CD4-positive, alpha-beta T cell treated with Interleukin-17A for 4 hours (primary cell): ENCODE results near the gene TBC1D3.
"Not testable (repeated sequence)": the region's sequence is repeated elsewhere in the genome, so short reads cannot be mapped to it uniquely, and the experiment has no call there.

Source experiments
- DNase-seq: peaks from one replicate; pipeline ENCODE4 v3.0.0-alpha.2; 2020; ENCODE audit warnings: mixed read lengths

Gene TBC1D3

DNA sequence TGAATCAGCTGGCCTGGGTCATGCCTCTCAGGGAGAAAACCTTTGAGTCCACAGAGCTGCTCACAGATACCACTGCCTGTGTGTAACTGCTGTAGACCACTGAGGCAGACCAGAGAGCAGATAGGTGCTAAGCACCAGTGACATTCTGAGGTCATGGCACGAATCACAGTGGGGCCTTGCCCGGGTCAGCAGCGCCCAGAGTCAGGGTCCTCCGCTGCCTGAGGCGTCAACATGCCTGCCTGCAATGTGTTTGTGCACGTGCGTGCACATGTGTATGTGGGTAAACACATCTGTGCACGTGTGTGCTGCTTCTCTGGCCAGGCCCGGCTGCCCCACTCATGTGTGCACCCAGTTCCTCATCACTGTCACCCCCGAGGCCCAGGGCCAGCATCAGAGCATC lies at the start of gene TBC1D3:
TSS of gene TBC1D3 (minus strand) at position 101 of the 400 bp plus-strand sequence. CDS start 1,526 bp downstream, outside the sequence.
- DNase-seq: not testable (repeated sequence)

DNA sequence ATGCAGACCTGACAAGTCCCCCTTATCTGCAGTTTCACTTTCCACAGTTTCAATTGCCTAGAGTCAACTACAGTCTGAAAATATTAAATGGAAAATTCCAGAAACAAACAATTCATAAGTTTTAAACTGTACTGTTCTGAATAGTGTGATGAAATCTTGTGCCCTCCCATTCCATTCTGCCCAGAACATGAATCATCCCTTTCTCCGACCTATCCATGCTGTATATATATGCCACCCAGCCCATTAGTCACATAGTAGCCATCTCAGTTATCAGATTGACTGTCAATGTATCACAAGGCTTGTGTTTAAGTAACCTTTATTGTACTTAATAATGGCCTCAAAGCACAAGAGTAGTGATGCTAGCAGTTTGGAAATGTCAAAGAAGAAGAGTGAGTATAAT lies 40.4 kb upstream of the TBC1D3 start:
- not testable (repeated sequence) for DNase-seq

DNA sequence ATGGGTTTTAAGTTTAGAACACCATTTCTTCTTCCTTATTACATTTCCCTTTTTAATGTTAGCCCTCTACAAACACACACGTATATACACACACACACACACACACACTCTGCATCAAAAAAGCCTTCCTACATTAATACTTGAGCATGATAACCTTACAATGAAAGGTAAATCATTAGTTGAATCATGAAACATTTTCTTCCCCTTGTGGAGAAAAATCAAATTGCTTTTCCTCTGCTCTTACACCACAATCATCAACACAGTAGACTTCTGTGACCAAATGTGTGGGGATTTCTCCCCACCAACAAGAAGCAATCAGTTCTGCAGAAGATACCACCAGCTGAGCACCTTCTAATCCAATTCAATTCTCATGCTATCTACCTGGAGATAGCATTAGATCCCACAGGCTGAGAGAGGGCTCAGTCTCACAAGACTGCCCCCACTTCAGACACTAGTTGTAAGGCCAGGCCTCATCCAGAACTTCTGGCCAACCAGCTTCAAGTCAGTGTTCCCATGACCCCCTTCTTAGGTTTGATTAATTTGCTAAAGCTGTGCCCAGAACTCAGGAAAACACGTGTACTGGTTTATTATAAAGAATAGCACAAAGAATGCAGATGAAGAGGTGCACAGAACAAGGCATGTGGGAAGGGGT lies 33.6 kb upstream of the TBC1D3 start:
- not testable (repeated sequence) for DNase-seq

DNA sequence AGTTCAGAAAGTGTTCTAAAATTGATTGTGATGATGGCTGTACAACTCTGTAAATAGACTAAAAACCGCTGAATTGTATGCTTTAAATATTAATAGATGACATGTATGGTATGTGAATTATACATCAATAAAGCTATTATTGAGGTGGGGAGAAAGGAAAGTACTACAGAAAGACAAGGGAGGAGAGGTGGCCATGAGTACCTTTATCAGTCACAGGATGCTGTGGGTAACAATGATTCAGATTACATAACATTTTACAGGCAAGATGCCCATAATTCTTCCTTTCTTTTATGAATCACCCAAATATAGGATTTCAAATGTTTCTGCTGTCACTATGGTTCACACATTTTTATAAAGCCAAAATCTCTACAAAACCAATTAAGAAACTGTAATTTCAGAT lies 28.5 kb upstream of the TBC1D3 start:
- DNase-seq: not testable (repeated sequence)

DNA sequence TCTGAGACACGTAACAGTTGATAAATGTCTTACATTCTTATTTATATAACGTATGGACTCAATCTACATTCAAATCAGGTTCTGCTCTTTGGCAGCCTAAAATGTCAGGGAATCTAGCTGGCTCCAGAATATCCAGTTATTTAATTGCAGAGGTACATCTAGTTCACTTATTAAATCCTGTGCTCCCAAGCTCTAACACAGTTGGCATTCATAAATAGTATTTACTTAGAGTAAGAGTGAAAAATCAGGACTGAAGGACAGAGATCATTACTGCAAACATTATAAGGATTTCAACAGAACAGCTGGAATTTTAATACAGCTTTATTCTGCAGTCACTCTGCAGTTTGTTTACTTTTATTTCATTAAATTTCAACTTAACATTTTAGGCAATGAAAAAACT lies 7.9 kb upstream of the TBC1D3 start:
- DNase-seq: not testable (repeated sequence)

DNA sequence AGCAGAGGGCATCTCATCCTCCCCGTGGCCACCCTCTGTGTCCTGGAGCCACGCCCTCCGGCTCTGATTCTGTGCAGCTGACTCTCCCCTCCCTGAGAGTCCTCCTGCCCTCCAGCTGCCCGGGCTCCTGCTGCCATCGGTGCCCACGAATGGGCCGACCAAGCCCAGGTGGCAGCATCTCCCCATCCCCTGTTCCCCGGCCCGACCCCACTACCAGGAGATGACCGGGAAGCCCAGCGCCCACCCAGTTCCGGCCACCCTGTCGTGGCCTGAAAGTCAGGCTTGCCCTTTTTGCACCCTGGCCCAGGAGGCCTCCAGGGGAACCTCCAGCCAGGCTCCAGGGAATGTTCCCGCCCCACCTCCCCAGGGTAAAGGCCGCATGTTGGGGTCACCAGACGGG lies 57.5 kb downstream of the TBC1D3 start:
- DNase-seq: not testable (repeated sequence)
